PC-3 (cell line): ENCODE data around the gene FBXW2. TPM values are rescaled to one million over a fixed set of nuclear protein-coding genes. Genes with fewer than 3 reads are reported as not detected.
A peak's percentile ranks its signal among the peaks of the same experiment; 100 is the strongest.

ENCODE experiments used
- ATAC-seq: fragments of 200-7000 bp; cut with Tn5 transposase; 2 replicates; pipeline ENCODE4 v1.9.1; 2020; ENCODE audit warnings: mild to moderate bottlenecking, moderate library complexity
- BruUV-seq: library from RNA; stranded (reverse); fragments of 400-500 nt; replicated peaks from 2 replicates; lab custom pipeline; 2021; lab: Mats Ljungman, UMichigan
- CTCF ChIA-PET: fragments of 300-600 bp; sonication (Branson Sonifier 250); formaldehyde crosslinking; loops from one replicate; lab custom pipeline; 2022; ENCODE audit warnings: antibody characterized with exemption; lab: Charles Lee
- POLR2A ChIA-PET: fragments of 300-600 bp; sonication (Branson Sonifier 250); formaldehyde crosslinking; loops from one replicate; lab custom pipeline; 2022; ENCODE audit warnings: antibody characterized with exemption; ENCODE audit not compliant: unreplicated experiment; lab: Charles Lee
- DNase-seq: peaks from one replicate; pipeline ENCODE4 v3.0.0-alpha.2; 2015
- H2AFZ ChIP-seq: fragments of 300-600 bp; sonication (generic); 2 replicates; pipeline ENCODE4 v1.6.0; 2016; ENCODE audit warnings: antibody characterized with exemption, low read length
- H3F3A ChIP-seq: fragments of 300-600 bp; sonication (generic); one replicate; pipeline ENCODE4 v1.6.0; 2017; ENCODE audit warnings: antibody characterized with exemption, low read length, control low read depth, mild to moderate bottlenecking; ENCODE audit not compliant: unreplicated experiment
- H3K27ac ChIP-seq: fragments of 300-600 bp; sonication (generic); 2 replicates; pipeline ENCODE4 v1.5.1; 2016; ENCODE audit warnings: mild to moderate bottlenecking, low read length
- H3K27me3 ChIP-seq: fragments of 300-600 bp; sonication (generic); 2 replicates; pipeline ENCODE4 v1.6.1; 2016; ENCODE audit warnings: low read length, mixed read lengths
- H3K36me3 ChIP-seq: fragments of 300-600 bp; sonication (generic); 2 replicates; pipeline ENCODE4 v1.6.1; 2016; ENCODE audit warnings: low read depth, mixed run types, low read length, mixed read lengths
- H3K4me1 ChIP-seq: fragments of 300-600 bp; sonication (generic); 2 replicates; pipeline ENCODE4 v1.5.1; 2016; ENCODE audit warnings: low read length; ENCODE audit not compliant: insufficient read depth
- H3K4me2 ChIP-seq: fragments of 300-600 bp; sonication (generic); 2 replicates; pipeline ENCODE4 v1.6.0; 2016; ENCODE audit warnings: low read length
- H3K4me3 ChIP-seq: fragments of 300-600 bp; sonication (generic); 2 replicates; pipeline ENCODE4 v1.5.1; 2016; ENCODE audit warnings: mild to moderate bottlenecking, low read length, mixed read lengths
- H3K79me2 ChIP-seq: fragments of 300-600 bp; sonication (generic); 2 replicates; pipeline ENCODE4 v1.6.1; 2017; ENCODE audit warnings: low read length, mixed read lengths
- H3K9ac ChIP-seq: fragments of 300-600 bp; sonication (generic); 2 replicates; pipeline ENCODE4 v1.6.0; 2016; ENCODE audit warnings: mild to moderate bottlenecking, low read length
- H3K9me2 ChIP-seq: fragments of 300-600 bp; sonication (generic); replicated peaks from 2 replicates; pipeline ENCODE4 v1.6.1; 2016; ENCODE audit warnings: mixed run types, low read length, mixed read lengths
- H3K9me3 ChIP-seq: fragments of 300-600 bp; sonication (generic); 2 replicates; pipeline ENCODE4 v1.6.1; 2016; ENCODE audit warnings: low read length, mixed read lengths
- H4K20me1 ChIP-seq: fragments of 300-600 bp; sonication (generic); 2 replicates; pipeline ENCODE4 v1.6.1; 2016; ENCODE audit warnings: low read length, mixed read lengths
- EZH2 ChIP-seq: fragments of 300-600 bp; sonication (generic); IDR thresholded peaks from one replicate; pipeline ENCODE4 v1.6.1; 2017; ENCODE audit warnings: antibody characterized with exemption, mild to moderate bottlenecking, low read length; ENCODE audit not compliant: unreplicated experiment
- EZH2phosphoT487 ChIP-seq: fragments of 300-600 bp; sonication (generic); IDR thresholded peaks from 2 replicates; pipeline ENCODE4 v1.6.1; 2018; ENCODE audit warnings: mild to moderate bottlenecking, antibody characterized with exemption, low read length, borderline replicate concordance
- intact Hi-C: fragments of 100-400 bp; cut with micrococcal nuclease; formaldehyde crosslinking; loops from 2 replicates; pipeline ENCODE4 v1.9.0; 2023
- total RNA-seq: library from RNA; depleted of rRNA; stranded (reverse); fragments of >200 nt; gene quantifications from 2 replicates; pipeline ENCODE4 v1.2.3, GENCODE V29; 2014
- TF ChIP-seq, protein P1 (sequence below): fragments of 300-600 bp; sonication (generic); conservative IDR thresholded peaks from 2 replicates; pipeline ENCODE4 v1.5.1; 2017; ENCODE audit warnings: antibody characterized with exemption, low read depth, mild to moderate bottlenecking, low read length

The FBXW2 gene
- total RNA-seq, 1 experiment from 2014 or later: 30.5 TPM

DNA sequence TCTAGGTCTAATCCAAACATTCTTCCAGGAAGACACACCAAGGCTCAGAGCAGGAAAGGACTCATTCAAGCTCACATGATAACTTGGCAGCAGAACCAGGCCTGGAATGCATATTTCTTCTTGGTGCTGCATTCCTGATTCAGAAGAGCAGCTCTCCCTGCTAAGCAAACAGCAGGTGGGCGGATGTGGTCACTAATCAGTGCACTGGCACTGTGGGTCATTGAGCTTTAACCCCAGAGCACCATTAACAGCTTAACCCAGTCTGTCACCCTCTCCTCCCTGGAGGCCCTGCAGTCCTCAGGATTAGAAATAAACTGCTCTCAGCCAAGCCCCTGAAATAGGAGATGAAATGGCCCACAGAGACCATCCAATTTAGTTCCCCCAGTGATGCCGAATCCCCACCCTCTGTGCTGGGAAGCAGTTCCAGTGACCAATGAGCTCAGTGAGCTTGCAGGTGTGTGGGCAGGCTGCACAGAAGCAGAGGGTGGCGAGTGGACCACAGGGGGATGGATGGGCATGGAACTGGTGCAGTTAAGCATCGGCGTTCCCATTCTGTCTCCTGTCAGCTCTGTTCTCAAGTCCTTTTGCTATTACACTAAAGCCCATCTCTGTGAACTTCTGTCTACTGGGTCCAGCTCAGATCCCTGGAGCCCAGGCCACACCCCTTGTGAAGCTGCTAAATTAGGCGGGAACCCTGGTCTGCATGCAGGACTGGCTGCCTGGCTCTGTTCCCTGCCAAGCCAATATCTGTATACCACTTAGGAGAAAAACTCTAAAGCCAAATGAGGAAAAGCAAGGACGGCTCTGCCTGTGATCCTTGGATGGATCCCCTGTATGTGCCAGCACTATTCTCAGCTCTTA is 62.3 kb downstream of the FBXW2 start:
- CTCF ChIA-PET: interaction anchor here (0.7 to 1.1 kb wide), 2 partner anchors 69 to 111 kb away, joined by 3 to 9 read pairs; no protein-coding TSS in a partner anchor
- intact Hi-C loops: no loop called here
- no peak for TF ChIP-seq EZH2
- TF ChIP-seq, protein P1, sequence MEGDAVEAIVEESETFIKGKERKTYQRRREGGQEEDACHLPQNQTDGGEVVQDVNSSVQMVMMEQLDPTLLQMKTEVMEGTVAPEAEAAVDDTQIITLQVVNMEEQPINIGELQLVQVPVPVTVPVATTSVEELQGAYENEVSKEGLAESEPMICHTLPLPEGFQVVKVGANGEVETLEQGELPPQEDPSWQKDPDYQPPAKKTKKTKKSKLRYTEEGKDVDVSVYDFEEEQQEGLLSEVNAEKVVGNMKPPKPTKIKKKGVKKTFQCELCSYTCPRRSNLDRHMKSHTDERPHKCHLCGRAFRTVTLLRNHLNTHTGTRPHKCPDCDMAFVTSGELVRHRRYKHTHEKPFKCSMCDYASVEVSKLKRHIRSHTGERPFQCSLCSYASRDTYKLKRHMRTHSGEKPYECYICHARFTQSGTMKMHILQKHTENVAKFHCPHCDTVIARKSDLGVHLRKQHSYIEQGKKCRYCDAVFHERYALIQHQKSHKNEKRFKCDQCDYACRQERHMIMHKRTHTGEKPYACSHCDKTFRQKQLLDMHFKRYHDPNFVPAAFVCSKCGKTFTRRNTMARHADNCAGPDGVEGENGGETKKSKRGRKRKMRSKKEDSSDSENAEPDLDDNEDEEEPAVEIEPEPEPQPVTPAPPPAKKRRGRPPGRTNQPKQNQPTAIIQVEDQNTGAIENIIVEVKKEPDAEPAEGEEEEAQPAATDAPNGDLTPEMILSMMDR: no peak
- TF ChIP-seq EZH2phosphoT487: no peak

DNA sequence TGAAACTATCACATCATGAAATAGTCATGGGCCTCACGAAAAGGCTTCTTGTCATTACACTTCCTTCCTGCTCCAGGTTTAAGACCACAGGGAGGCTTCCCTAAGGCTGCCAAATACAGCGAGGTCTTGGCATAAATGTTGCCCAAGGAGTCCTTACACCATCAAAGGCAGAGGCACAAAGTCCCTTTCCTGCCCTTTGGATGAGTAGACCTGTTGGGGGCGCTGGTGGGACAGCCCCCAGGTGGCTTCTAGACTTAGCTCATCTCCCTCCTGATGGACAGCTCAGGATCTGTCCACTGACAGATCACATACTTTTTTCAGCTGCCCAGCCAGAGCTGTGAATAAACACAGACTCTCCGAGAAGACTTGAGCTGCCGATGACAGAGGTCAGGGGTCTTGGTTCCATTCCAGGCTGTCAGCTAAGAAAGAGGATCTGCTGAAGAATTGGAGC is 63.4 kb downstream of the FBXW2 start:
- intact Hi-C loops: no loop called here
- H3K36me3 ChIP-seq: no peaks in the 10 kb centered on the region
- no peaks in the 10 kb centered on the region for H3K79me2 ChIP-seq
- no peak for TF ChIP-seq EZH2
- no peak for TF ChIP-seq EZH2phosphoT487
- TF ChIP-seq, protein P1: peak; percentile 34
- no peaks in the 10 kb centered on the region for H3K9me3 ChIP-seq
- BruUV-seq: no TSS peak
- H4K20me1 ChIP-seq: no peaks in the 10 kb centered on the region
- DNase-seq (peak; percentile 4), ATAC-seq (no peak)
- H3K27ac ChIP-seq: no peak overlapping the region
- H3K9ac ChIP-seq: no peak overlapping the region
- H3K4me1 ChIP-seq: peaks cover 17% of the 10 kb centered on the region
- H3K4me2 ChIP-seq: no peak overlapping the region
- no peaks in the 10 kb centered on the region for H3K27me3 ChIP-seq
- H3F3A ChIP-seq: no peaks in the 10 kb centered on the region
- ChIA-PET CTCF (no interaction called here), POLR2A (no interaction called here)
- no peak overlapping the region for H2AFZ ChIP-seq
- no peak overlapping the region for H3K4me3 ChIP-seq
- no peaks in the 10 kb centered on the region for H3K9me2 ChIP-seq

More for the DNA sequence above, 62.3 kb downstream of the FBXW2 start:
- H3K9me3 ChIP-seq: no peaks in the 10 kb centered on the region
- H3K79me2 ChIP-seq: no peaks in the 10 kb centered on the region
- H3K4me3 ChIP-seq: no peak overlapping the region
- no peaks in the 10 kb centered on the region for H3K27me3 ChIP-seq
- no peaks in the 10 kb centered on the region for H3K9me2 ChIP-seq
- BruUV-seq: no TSS peak
- ATAC-seq (peak; percentile 91), DNase-seq (peak; percentile 95)
- H3K36me3 ChIP-seq: no peaks in the 10 kb centered on the region
- H3K4me2 ChIP-seq: peak overlapping the region; percentile 26; the same call in 1 of the 2 replicates
- POLR2A ChIA-PET: interaction anchor here (0.7 to 0.9 kb wide), 2 partner anchors 57 to 62 kb away, joined by 4 to 12 read pairs; partner anchors contain the start of gene FBXW2
- H4K20me1 ChIP-seq: no peaks in the 10 kb centered on the region
- no peak overlapping the region for H3K9ac ChIP-seq
- H2AFZ ChIP-seq: no peak overlapping the region
- no peak overlapping the region for H3K27ac ChIP-seq
- H3F3A ChIP-seq: no peaks in the 10 kb centered on the region
- peaks cover 25% of the 10 kb centered on the region for H3K4me1 ChIP-seq

DNA sequence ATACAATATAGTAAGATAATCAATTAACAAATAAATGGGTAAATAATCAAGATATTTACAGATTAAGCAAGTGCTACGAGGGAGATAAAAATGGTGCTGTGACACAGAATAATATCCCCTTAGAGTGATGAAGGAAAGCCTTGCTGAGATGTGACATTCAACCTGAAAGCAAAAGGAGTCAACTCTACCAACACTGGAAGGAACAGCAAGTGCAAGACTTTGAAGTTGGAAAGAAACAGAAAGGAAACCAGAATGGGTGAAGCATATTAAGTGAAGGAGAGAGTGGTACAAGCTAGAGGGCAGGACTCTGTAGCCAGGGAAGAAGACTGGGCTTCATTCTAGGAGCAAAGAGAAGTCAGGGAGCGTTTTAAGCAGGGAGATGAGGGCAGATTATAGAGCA is 66.7 kb downstream of the FBXW2 start:
- CTCF ChIA-PET: no interaction called here
- DNase-seq: no peak
- peaks cover 17% of the 10 kb centered on the region for H3K4me1 ChIP-seq

More for the DNA sequence above, 66.7 kb downstream of the FBXW2 start:
- TF ChIP-seq EZH2 (no peak), EZH2phosphoT487 (no peak)
- TF ChIP-seq, protein P1: no peak
- no TSS peak for BruUV-seq
- Histone ChIP-seq H3K9me2 (no peaks in the 10 kb centered on the region), H3K9me3 (no peaks in the 10 kb centered on the region), H3K27me3 (no peaks in the 10 kb centered on the region), H3K4me2 (no peak overlapping the region), H2AFZ (no peak overlapping the region), H3K79me2 (no peaks in the 10 kb centered on the region), H3K9ac (no peak overlapping the region), H3K36me3 (no peaks in the 10 kb centered on the region), H3K27ac (no peak overlapping the region), H4K20me1 (no peaks in the 10 kb centered on the region), H3K4me3 (no peak overlapping the region), H3F3A (no peaks in the 10 kb centered on the region)
- intact Hi-C loops: no loop called here
- POLR2A ChIA-PET: no interaction called here
- ATAC-seq: no peak
